SK-N-SH (cell line): ENCODE data around the gene LTA4H. TPM values are rescaled to one million over a fixed set of nuclear protein-coding genes. Genes with fewer than 3 reads are reported as not detected.
A peak's percentile ranks its signal among the peaks of the same experiment; 100 is the strongest.

Experiments used
- CTCF ChIA-PET: fragments of 300-600, 350-600 bp; formaldehyde crosslinking; extraction: SDS; loops from one replicate; lab custom pipeline; 2021; lab: Yijun Ruan, JAX
- POLR2A ChIA-PET: fragments of 350-600 bp; sonication (Branson Sonifier 250); formaldehyde crosslinking; extraction: SDS; loops from one replicate; lab custom pipeline; 2020; ENCODE audit warnings: antibody characterized with exemption, inconsistent platforms; lab: Yijun Ruan, JAX
- DNase-seq: peaks from one replicate; pipeline ENCODE4 v3.0.0; 2012
- H2AFZ ChIP-seq: fragments of 200-600 bp; sonication (generic); 2 replicates; pipeline ENCODE4 v1.8.1; 2016; ENCODE audit warnings: antibody characterized with exemption, mild to moderate bottlenecking, low read depth
- H3F3A ChIP-seq: fragments of 200-600 bp; sonication (generic); replicated peaks from 2 replicates; pipeline ENCODE3; 2016; ENCODE audit warnings: antibody characterized with exemption, mild to moderate bottlenecking; ENCODE audit not compliant: insufficient read depth
- H3K27ac ChIP-seq, 2 experiments: fragments of 200-500 bp in 1 of 2; fragments of 200-600 bp in 1 of 2; sonication (Bioruptor generic) in 1 of 2; sonication (generic), shearing (Covaris generic) in 1 of 2; 2 replicates each; pipeline versions ENCODE4 v1.5.1 to v1.6.1; 2014 to 2016; ENCODE audit warnings: low read depth in 2 of 2, inconsistent platforms in 1 of 2, low read length in 1 of 2, mild to moderate bottlenecking in 1 of 2, mixed read lengths in 1 of 2
- H3K27me3 ChIP-seq: fragments of 200-600 bp; sonication (generic), shearing (Covaris generic); 2 replicates; pipeline ENCODE4 v1.6.1; 2016; ENCODE audit warnings: mixed run types; ENCODE audit not compliant: insufficient read depth
- H3K36me3 ChIP-seq, 2 experiments: fragments of 200-500 bp in 1 of 2; fragments of 200-600 bp in 1 of 2; sonication (Bioruptor generic) in 1 of 2; sonication (generic) in 1 of 2; replicated peaks in 1 of 2; 2 replicates each; pipeline versions ENCODE3 to v1.5.1; 2014 to 2016; ENCODE audit warnings: low read length in 1 of 2, mild to moderate bottlenecking in 1 of 2; ENCODE audit not compliant: insufficient read depth in 2 of 2, control insufficient read depth in 1 of 2
- H3K4me1 ChIP-seq, 2 experiments: fragments of 200-500 bp in 1 of 2; fragments of 200-600 bp in 1 of 2; sonication (Bioruptor generic) in 1 of 2; sonication (generic), shearing (Covaris generic) in 1 of 2; 2 replicates each; pipeline versions ENCODE4 v1.5.1 to v1.6.1; 2014 to 2016; ENCODE audit warnings: low read depth in 1 of 2, low read length in 1 of 2, mixed run types in 1 of 2; ENCODE audit not compliant: insufficient read depth in 2 of 2, control insufficient read depth in 1 of 2
- H3K4me2 ChIP-seq: fragments of 200-600 bp; sonication (generic), shearing (Covaris generic); 2 replicates; pipeline ENCODE4 v1.6.1; 2017; ENCODE audit warnings: mixed run types
- H3K4me3 ChIP-seq, 2 experiments: fragments of 200-500 bp in 1 of 2; fragments of 200-600 bp in 1 of 2; sonication (Bioruptor generic) in 1 of 2; sonication (generic), shearing (Covaris generic) in 1 of 2; 2 replicates each; pipeline versions ENCODE4 v1.5.1 to v1.8.1; 2014 to 2016; ENCODE audit warnings: low read depth in 2 of 2, inconsistent platforms in 1 of 2, low read length in 1 of 2, mild to moderate bottlenecking in 1 of 2, mixed read lengths in 1 of 2, moderate library complexity in 1 of 2
- H3K79me2 ChIP-seq: fragments of 200-600 bp; sonication (generic); 2 replicates; pipeline ENCODE4 v1.8.1; 2017; ENCODE audit warnings: mild to moderate bottlenecking; ENCODE audit not compliant: insufficient read depth
- H3K9ac ChIP-seq: fragments of 200-600 bp; sonication (generic); 2 replicates; pipeline ENCODE4 v1.6.1; 2017; ENCODE audit warnings: mixed run types
- H3K9me2 ChIP-seq: fragments of 200-600 bp; sonication (generic); 2 replicates; pipeline ENCODE4 v1.6.1; 2017; ENCODE audit warnings: mixed run types
- H3K9me3 ChIP-seq: fragments of 200-600 bp; sonication (generic); 2 replicates; pipeline ENCODE4 v1.6.1; 2017; ENCODE audit warnings: mixed run types, mild to moderate bottlenecking, moderate library complexity
- H4K20me1 ChIP-seq: fragments of 200-600 bp; sonication (generic); 2 replicates; pipeline ENCODE4 v1.6.1; 2017; ENCODE audit warnings: mild to moderate bottlenecking, mixed run types; ENCODE audit not compliant: insufficient read depth
- CHD2 ChIP-seq: fragments of 150-350 bp; IDR thresholded peaks from 2 replicates; pipeline ENCODE4 v1.6.1; 2018; ENCODE audit warnings: low read length; ENCODE audit not compliant: partially characterized antibody
- ELF1 ChIP-seq: IDR thresholded peaks from 2 replicates; pipeline ENCODE4 v1.4.0; 2012
- EP300 ChIP-seq, 2 experiments: IDR thresholded peaks; 2 replicates each; pipeline versions ENCODE4 v1.4.0 to v1.6.1; 2012; ENCODE audit warnings: borderline replicate concordance in 1 of 2, low read depth in 1 of 2, low read length in 1 of 2
- FOXJ3 ChIP-seq: sonication (generic); formaldehyde crosslinking; IDR thresholded peaks from 2 replicates; pipeline ENCODE4 v1.5.1; 2020; ENCODE audit warnings: mild to moderate bottlenecking, missing genetic modification reagents
- NFIC ChIP-seq: IDR thresholded peaks from 2 replicates; pipeline ENCODE4 v1.4.0; 2012; ENCODE audit warnings: borderline replicate concordance
- NRF1 ChIP-seq: IDR thresholded peaks from 2 replicates; pipeline ENCODE4 v1.6.1; 2012; ENCODE audit warnings: low read depth, mild to moderate bottlenecking, low read length
- RAD21 ChIP-seq: IDR thresholded peaks from 2 replicates; pipeline ENCODE4 v1.6.1; 2012; ENCODE audit warnings: mild to moderate bottlenecking, low read length
- RCOR1 ChIP-seq: fragments of 150-350 bp; IDR thresholded peaks from 2 replicates; pipeline ENCODE4 v1.6.1; 2017; ENCODE audit warnings: antibody characterized with exemption, low read length
- TEAD4 ChIP-seq: IDR thresholded peaks from 2 replicates; pipeline ENCODE4 v1.4.0; 2012; ENCODE audit warnings: mild to moderate bottlenecking, borderline replicate concordance; ENCODE audit not compliant: insufficient read depth
- WGBS: methylation state at CpG from one replicate; pipeline ENCODE4 v1.1.6; 2017; ENCODE audit warnings: low lambda C conversion rate; 5-methylcytosine and 5-hydroxymethylcytosine counted together
- polyA plus RNA-seq, 3 experiments: library from polyadenylated mRNA; depleted of rRNA; stranded (reverse); fragments of >200 nt; gene quantifications; 2 replicates each; pipeline ENCODE4 v1.2.3, GENCODE V29; 2012
- TF ChIP-seq, protein P1 (sequence below): IDR thresholded peaks from 2 replicates; pipeline ENCODE4 v1.4.0; 2012; ENCODE audit warnings: low read depth, borderline replicate concordance
- TF ChIP-seq, protein P2 (sequence below): IDR thresholded peaks from 2 replicates; pipeline ENCODE4 v1.6.1; 2012; ENCODE audit warnings: mild to moderate bottlenecking, low read depth, low read length, moderate library complexity

The LTA4H gene
- polyA plus RNA-seq, 1 of the 3 experiments (the other 2 are of a cell fraction): 55.9 TPM

- Histone ChIP-seq H3K9me3 (no peaks in the 10 kb centered on the region), H4K20me1 (no peaks in the 10 kb centered on the region), H3K79me2 (no peaks in the 10 kb centered on the region), H3K27me3 (no peaks in the 10 kb centered on the region), H3K36me3 (no peaks in the 10 kb centered on the region), H3F3A (peaks cover 13% of the 10 kb centered on the region), H2AFZ (no peak overlapping the region), H3K9ac (no peak overlapping the region), H3K4me1 (peaks cover 0 to 10% of the 10 kb centered on the region in 2 experiments; a peak in 1 of 4 replicates), H3K27ac (no peak overlapping the region), H3K4me2 (no peak overlapping the region), H3K9me2 (no peaks in the 10 kb centered on the region), H3K4me3 (no peak overlapping the region)
- CTCF ChIA-PET: interaction anchor here (0.7 to 1.6 kb wide), 2 partner anchors 12 to 99 kb away, joined by 3 to 4 read pairs; no protein-coding TSS in a partner anchor
- POLR2A ChIA-PET: no interaction called here
- no peak for DNase-seq
- WGBS: 95% methylated on average over 6 of the region's 6 CpGs
- TF ChIP-seq TEAD4 (no peak), EP300 (IDR thresholded peaks at IDR 0.05; ENCODE audit: borderline replicate concordance in 1 of 2, low read depth in 1 of 2, low read length in 1 of 2) (no peak), NFIC (no peak), NRF1 (no peak), RAD21 (no peak), ELF1 (no peak)
- TF ChIP-seq, protein P1, sequence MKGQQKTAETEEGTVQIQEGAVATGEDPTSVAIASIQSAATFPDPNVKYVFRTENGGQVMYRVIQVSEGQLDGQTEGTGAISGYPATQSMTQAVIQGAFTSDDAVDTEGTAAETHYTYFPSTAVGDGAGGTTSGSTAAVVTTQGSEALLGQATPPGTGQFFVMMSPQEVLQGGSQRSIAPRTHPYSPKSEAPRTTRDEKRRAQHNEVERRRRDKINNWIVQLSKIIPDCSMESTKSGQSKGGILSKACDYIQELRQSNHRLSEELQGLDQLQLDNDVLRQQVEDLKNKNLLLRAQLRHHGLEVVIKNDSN: no peak
These were observed 13.7 kb upstream of the LTA4H start for GRCh38 chr12:96049101-96049500.

DNA sequence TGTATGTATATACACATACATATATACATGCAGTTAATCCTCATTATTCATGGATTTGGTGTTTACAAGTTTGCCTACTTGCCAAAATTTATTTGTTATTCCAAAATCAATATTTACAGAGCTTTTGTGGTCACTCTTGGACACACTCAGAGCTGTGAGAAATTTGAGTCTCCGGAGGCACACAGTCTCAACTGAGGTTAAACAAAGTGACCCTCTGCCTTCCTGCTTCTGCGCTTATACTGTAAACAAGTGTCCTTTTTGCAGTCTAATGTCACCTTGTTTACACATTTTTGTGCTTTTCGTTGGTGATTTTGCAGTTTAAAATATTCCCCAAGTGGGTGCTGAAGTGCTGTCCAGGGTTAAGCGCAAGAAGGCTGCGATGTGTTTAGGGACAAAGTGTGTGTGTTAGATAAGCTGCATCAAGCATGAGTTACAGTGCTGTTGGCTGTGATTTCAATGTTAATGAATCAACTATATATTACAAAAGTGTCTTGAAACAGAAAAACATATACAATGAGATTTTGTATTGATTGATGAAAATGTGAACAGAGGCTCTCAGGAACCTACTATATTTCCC, 13.1 kb upstream of the LTA4H start:
- CTCF ChIA-PET: interaction anchor here (0.9 to 1.6 kb wide), 3 partner anchors 13 to 173 kb away, joined by 3 to 4 read pairs (median 4); no protein-coding TSS in a partner anchor
- Histone ChIP-seq H3K4me1 (peaks cover 0 to 10% of the 10 kb centered on the region in 2 experiments; a peak in 1 of 4 replicates), H3K36me3 (no peaks in the 10 kb centered on the region), H3K9me2 (no peaks in the 10 kb centered on the region), H2AFZ (no peak overlapping the region), H3K9me3 (no peaks in the 10 kb centered on the region), H3K4me3 (no peak overlapping the region), H3K27ac (no peak overlapping the region), H3K79me2 (no peaks in the 10 kb centered on the region), H4K20me1 (no peaks in the 10 kb centered on the region), H3K27me3 (no peaks in the 10 kb centered on the region), H3F3A (peaks cover 13% of the 10 kb centered on the region), H3K4me2 (0 out of 2 replicates have a peak overlapping the region, but pooled peaks have one; percentile 51), H3K9ac (no peak overlapping the region)
- POLR2A ChIA-PET: no interaction called here
- 80% methylated on average over 5 of the region's 5 CpGs for WGBS
- DNase-seq: no peak
- TF ChIP-seq FOXJ3 (CRISPR knock-in tag) (no peak), CHD2 (no peak), RCOR1 (no peak)
- TF ChIP-seq, protein P2, sequence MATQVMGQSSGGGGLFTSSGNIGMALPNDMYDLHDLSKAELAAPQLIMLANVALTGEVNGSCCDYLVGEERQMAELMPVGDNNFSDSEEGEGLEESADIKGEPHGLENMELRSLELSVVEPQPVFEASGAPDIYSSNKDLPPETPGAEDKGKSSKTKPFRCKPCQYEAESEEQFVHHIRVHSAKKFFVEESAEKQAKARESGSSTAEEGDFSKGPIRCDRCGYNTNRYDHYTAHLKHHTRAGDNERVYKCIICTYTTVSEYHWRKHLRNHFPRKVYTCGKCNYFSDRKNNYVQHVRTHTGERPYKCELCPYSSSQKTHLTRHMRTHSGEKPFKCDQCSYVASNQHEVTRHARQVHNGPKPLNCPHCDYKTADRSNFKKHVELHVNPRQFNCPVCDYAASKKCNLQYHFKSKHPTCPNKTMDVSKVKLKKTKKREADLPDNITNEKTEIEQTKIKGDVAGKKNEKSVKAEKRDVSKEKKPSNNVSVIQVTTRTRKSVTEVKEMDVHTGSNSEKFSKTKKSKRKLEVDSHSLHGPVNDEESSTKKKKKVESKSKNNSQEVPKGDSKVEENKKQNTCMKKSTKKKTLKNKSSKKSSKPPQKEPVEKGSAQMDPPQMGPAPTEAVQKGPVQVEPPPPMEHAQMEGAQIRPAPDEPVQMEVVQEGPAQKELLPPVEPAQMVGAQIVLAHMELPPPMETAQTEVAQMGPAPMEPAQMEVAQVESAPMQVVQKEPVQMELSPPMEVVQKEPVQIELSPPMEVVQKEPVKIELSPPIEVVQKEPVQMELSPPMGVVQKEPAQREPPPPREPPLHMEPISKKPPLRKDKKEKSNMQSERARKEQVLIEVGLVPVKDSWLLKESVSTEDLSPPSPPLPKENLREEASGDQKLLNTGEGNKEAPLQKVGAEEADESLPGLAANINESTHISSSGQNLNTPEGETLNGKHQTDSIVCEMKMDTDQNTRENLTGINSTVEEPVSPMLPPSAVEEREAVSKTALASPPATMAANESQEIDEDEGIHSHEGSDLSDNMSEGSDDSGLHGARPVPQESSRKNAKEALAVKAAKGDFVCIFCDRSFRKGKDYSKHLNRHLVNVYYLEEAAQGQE: no peak
